Measurements from ENCODE around the gene CHAC1.

The CHAC1 gene

DNA sequence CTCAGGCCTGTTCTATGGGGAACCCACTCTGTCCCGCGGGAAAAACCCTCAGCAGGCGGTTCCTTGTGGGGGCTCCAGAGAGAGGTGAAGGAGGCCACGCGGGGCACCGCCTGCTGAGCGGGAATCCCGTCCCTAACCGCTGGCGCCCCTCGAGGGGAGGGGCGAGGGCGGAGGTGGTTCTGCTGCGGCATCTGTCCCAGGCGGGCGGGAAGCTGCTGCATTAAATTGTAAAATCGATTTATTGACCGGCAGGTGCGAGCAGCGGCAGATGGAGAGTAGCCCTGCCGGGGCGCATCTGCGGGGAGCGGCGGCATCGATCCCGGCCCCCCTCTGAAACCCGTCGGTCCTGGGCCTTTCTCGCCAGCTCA lies 27.8 kb upstream of the CHAC1 start:
- DNase-seq (ENCODE audit: low read depth) = no peak

DNA sequence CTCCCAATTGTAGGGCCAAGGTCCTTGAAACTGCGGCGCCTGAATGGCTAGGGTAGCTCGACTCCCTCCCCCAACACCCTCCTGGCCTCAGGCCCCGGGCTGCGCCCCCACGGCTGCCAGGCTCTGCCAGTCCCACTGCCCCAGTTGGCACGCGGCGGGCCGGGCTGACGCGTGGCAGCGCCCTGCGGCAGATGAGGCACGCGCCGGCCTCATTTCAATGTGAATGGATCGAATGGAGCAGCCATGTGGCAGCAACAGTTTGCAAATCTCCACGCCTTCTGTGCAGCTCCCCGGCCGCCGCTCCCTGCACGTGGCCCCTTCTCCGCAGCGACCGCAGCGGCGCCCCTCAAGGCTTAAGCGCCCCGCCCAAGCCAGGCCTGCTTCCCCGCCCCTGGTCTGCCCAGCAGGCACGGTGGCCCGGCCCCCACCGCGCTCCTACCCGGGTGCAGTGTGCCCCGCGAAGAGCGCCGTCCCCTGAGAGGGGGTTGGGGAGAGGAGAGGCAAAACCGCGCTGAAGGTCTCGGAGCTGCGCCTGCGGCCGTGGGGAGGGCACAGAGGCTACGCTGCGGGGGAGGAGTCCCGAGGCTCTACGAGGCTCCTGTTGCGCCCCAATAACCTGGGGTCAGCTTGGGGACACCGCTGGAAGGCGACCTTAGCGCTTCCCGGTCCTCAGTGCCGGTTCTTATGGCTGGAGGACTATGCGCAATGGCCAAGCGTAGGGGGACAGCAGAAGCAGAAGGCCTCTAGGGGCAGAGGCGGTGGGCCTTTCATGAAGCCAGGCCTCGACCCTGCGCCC lies 27.2 kb upstream of the CHAC1 start:
- no peak for DNase-seq (ENCODE audit: low read depth)

DNA sequence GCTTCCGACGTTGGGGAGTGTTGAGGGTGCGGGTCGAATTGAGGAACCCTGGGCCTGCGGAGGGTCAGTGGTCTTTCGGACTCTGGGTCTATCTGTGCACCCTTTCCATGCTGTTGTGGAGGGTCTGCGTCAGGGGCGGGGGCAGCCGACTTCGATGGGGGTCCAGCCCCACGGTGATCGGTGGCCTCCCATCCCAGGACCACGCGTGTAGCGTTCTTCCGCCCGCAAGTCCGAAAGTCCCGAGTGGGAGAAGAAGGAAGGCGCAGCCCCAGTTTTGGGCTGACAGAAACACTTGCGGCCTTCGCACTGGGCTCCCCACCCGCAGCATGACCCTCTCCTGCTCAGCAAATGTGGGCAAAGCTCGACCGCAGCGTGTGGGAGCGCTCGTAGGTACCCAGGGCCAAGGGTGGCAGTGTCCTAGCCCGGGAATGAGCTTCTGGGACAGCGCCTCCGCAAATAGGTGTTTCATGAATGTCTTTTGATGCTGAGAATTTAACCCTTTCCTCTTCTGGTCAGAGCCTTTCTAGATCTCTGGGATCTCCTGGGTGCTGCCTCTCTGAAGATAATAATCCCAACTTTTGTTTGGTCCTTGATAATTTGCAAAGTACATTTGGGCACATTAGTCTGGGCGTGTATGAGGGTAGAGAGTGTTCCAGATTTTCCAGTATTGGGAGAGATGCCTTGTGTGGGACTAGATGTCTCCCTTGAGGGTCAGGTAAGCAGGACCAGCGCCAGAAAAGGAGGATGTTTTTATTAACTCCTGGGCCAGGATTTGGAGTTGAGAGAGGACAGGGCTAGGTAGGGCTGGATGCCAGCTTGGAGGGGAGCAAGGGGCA lies 26.4 kb upstream of the CHAC1 start:
- no peak for DNase-seq (ENCODE audit: low read depth)

DNA sequence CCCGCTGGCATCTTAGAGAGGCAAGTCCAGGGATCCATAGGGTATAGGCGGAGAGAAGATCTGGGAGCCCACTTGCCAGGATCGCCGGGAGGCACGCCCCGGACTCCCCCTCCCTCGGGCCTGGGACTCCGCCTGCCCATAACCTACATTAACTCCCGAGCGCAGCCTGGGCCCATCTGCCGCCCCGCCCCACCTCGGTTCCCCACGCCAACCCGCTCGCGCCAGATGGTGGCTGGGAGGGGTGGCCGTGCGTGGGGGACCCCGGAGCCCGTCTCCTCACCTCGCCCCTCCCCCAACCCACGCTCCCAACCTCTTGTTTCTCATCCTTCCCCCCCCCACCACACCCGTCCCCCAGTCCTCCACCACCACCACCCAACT lies 25.8 kb upstream of the CHAC1 start:
- DNase-seq (ENCODE audit: low read depth) = no peak

GRCh38 chr15:40927873-40928806 lies 25.1 kb upstream of the CHAC1 start:
- DNase-seq (ENCODE audit: low read depth) = no peak

GRCh38 chr15:40928821-40929659 lies 24.2 kb upstream of the CHAC1 start, which contains the start of gene DLL4:
TSS of gene DLL4 (plus strand) at chr15:40929340. CDS start at chr15:40929669, 329 bp downstream.
- no peak for DNase-seq (ENCODE audit: low read depth)

DNA sequence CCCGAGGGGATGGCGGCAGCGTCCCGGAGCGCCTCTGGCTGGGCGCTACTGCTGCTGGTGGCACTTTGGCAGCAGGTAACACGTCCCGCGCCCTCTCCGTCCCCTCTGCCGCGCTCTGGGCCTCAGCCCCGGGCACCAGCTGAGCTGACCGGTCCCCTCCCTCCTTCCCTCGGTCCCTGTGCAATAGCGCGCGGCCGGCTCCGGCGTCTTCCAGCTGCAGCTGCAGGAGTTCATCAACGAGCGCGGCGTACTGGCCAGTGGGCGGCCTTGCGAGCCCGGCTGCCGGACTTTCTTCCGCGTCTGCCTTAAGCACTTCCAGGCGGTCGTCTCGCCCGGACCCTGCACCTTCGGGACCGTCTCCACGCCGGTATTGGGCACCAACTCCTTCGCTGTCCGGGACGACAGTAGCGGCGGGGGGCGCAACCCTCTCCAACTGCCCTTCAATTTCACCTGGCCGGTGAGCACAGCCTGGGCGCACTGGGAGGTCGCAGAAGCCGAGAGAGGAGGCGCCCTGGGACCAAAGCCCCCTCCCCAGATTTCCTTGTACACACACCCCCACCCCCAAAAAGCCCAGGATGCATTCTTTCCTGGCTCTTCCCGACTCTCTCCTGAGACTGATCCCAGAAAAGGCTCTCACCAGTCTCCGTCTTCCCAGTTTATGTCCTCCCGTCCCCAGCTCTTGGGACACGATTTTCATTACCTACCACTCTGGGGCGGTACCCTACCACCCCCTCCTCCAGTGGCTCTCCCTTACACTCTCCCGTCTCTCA lies 23.4 kb upstream of the CHAC1 start:
- no peak for DNase-seq (ENCODE audit: low read depth)

GRCh38 chr15:40930430-40931299 lies 22.6 kb upstream of the CHAC1 start:
- DNase-seq (ENCODE audit: low read depth) = no peak

GRCh38 chr15:40931300-40932142 lies 21.8 kb upstream of the CHAC1 start:
- no peak for DNase-seq (ENCODE audit: low read depth)

DNA sequence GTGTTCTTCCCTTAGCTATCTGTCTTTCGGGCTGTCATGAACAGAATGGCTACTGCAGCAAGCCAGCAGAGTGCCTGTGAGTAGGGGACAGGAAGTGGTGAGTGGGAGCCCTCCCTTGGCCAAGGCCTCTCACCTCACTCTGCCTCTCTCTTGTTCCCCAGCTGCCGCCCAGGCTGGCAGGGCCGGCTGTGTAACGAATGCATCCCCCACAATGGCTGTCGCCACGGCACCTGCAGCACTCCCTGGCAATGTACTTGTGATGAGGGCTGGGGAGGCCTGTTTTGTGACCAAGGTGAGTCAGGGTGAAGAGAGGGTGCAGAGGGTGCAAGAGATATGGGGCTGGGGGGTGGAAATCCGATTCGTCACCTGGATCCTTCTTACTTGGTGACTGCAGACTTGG lies 21.1 kb upstream of the CHAC1 start:
- DNase-seq (ENCODE audit: low read depth) = no peak

- no peak for DNase-seq (ENCODE audit: low read depth)
Measured at GRCh38 chr15:40932649-40933516, 20.4 kb upstream of the CHAC1 start.

DNA sequence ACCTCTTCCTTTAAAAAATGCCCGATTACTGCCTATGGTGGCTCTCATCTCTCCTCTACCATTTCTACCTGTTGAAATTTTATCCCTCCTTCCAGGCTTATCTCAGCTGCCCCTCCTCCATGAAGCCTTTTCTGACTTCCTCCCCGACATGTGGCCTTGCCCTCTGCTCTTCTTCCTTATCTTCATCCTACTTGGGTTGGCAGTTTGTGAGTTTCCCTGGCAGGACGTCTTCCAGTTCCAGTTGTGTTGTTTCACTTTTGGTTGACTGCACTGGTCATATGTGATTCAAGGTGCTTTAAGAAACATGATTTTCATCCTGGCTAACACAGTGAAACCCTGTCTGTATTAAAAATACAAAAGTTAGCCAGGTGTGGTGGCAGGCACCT lies 19.8 kb upstream of the CHAC1 start:
- no peak for DNase-seq (ENCODE audit: low read depth)

- no peak for DNase-seq (ENCODE audit: low read depth)
Measured at GRCh38 chr15:40934457-40934856, 18.8 kb upstream of the CHAC1 start.

DNA sequence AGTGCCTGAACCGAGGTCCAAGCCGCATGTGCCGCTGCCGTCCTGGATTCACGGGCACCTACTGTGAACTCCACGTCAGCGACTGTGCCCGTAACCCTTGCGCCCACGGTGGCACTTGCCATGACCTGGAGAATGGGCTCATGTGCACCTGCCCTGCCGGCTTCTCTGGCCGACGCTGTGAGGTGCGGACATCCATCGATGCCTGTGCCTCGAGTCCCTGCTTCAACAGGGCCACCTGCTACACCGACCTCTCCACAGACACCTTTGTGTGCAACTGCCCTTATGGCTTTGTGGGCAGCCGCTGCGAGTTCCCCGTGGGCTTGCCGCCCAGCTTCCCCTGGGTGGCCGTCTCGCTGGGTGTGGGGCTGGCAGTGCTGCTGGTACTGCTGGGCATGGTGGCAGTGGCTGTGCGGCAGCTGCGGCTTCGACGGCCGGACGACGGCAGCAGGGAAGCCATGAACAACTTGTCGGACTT lies 17.0 kb upstream of the CHAC1 start:
- DNase-seq (ENCODE audit: low read depth) = no peak

- DNase-seq (ENCODE audit: low read depth) = no peak
Measured at GRCh38 chr15:40936709-40937666, 16.3 kb upstream of the CHAC1 start.
